Measurements from ENCODE around the gene AP4M1. TPM values are rescaled to one million over a fixed set of nuclear protein-coding genes. Genes with fewer than 3 reads are reported as not detected.
A peak's percentile ranks its signal among the peaks of the same experiment; 100 is the strongest.

The AP4M1 gene
- total RNA-seq, 1 donor from 2014 or later, result 16.9 TPM

GRCh38 chr7:100124301-100125230 lies 23.1 kb downstream of the AP4M1 start:
- H3K27me3 Mint-ChIP-seq (ENCODE audit: low read depth), result no peaks in the 10 kb centered on the region
- no peak for DNase-seq (ENCODE audit: low spot score)
- H3K4me1 Mint-ChIP-seq (ENCODE audit: low read depth), result peaks cover 28% of the 10 kb centered on the region
- H3K9me3 Mint-ChIP-seq (ENCODE audit: low read depth), result no peaks in the 10 kb centered on the region
- H3K27ac Mint-ChIP-seq (ENCODE audit: unreplicated experiment), result no peak overlapping the region
- TF ChIP-seq CTCF (IDR thresholded peaks at IDR 0.05), result no peak
- H3K36me3 Mint-ChIP-seq (ENCODE audit: low read depth), result peaks cover 2% of the 10 kb centered on the region
- H3K4me3 Mint-ChIP-seq (ENCODE audit: unreplicated experiment), result no peak overlapping the region

- no peaks in the 10 kb centered on the region for H3K9me3 Mint-ChIP-seq (ENCODE audit: low read depth)
- H3K36me3 Mint-ChIP-seq (ENCODE audit: low read depth), result peaks cover 2% of the 10 kb centered on the region
- H3K4me1 Mint-ChIP-seq (ENCODE audit: low read depth), result peaks cover 23% of the 10 kb centered on the region
- no peak for TF ChIP-seq CTCF (IDR thresholded peaks at IDR 0.05)
- no peaks in the 10 kb centered on the region for H3K27me3 Mint-ChIP-seq (ENCODE audit: low read depth)
- peak overlapping the region; percentile 99 for H3K4me3 Mint-ChIP-seq (ENCODE audit: unreplicated experiment)
- DNase-seq (ENCODE audit: low spot score), result no peak
- peak overlapping the region; percentile 100 for H3K27ac Mint-ChIP-seq (ENCODE audit: unreplicated experiment)
These were observed 24.9 kb downstream of the AP4M1 start for GRCh38 chr7:100126239-100126930.

GRCh38 chr7:100126931-100127865 lies 25.8 kb downstream of the AP4M1 start, which contains the start of gene MBLAC1:
TSS of gene MBLAC1 (plus strand) at chr7:100126967. CDS start at chr7:100127396, 429 bp downstream.
- H3K36me3 Mint-ChIP-seq (ENCODE audit: low read depth), result peaks cover 2% of the 10 kb centered on the region

GRCh38 chr7:100127866-100128636 lies 26.6 kb downstream of the AP4M1 start:
- no peak for TF ChIP-seq CTCF (IDR thresholded peaks at IDR 0.05)

More at GRCh38 chr7:100126931-100127865, 25.8 kb downstream of the AP4M1 start, which contains the start of gene MBLAC1:
- no peak for TF ChIP-seq CTCF (IDR thresholded peaks at IDR 0.05)
- DNase-seq (ENCODE audit: low spot score), result no peak
- H3K9me3 Mint-ChIP-seq (ENCODE audit: low read depth), result no peaks in the 10 kb centered on the region
- no peaks in the 10 kb centered on the region for H3K27me3 Mint-ChIP-seq (ENCODE audit: low read depth)
- H3K27ac Mint-ChIP-seq (ENCODE audit: unreplicated experiment), result peak within 1 kb of the TSS; percentile 100
- peaks cover 21% of the 10 kb centered on the region for H3K4me1 Mint-ChIP-seq (ENCODE audit: low read depth)
- peak within 1 kb of the TSS; percentile 99 for H3K4me3 Mint-ChIP-seq (ENCODE audit: unreplicated experiment)

More at GRCh38 chr7:100127866-100128636, 26.6 kb downstream of the AP4M1 start:
- DNase-seq (ENCODE audit: low spot score), result no peak
- Mint-ChIP-seq H3K9me3 (ENCODE audit: low read depth) (no peaks in the 10 kb centered on the region), H3K4me1 (ENCODE audit: low read depth) (peaks cover 21% of the 10 kb centered on the region), H3K27ac (ENCODE audit: unreplicated experiment) (peak overlapping the region; percentile 82), H3K4me3 (ENCODE audit: unreplicated experiment) (peak overlapping the region; percentile 99), H3K27me3 (ENCODE audit: low read depth) (no peaks in the 10 kb centered on the region), H3K36me3 (ENCODE audit: low read depth) (no peaks in the 10 kb centered on the region)

Data from chondrocyte (in vitro differentiated cells).